Myocyte (in vitro differentiated cells): ENCODE measurements around the gene MAGEL2. TPM values are rescaled to one million over a fixed set of nuclear protein-coding genes. Genes with fewer than 3 reads are reported as not detected.
A peak's percentile ranks its signal among the peaks of the same experiment; 100 is the strongest.

Source experiments
- DNase-seq: peaks from one replicate; pipeline ENCODE4 v3.0.0-alpha.2; 2012; ENCODE audit warnings: low read depth
- polyA plus RNA-seq: library from polyadenylated mRNA; unstranded; fragments of >200 nt; gene quantifications from one replicate; pipeline ENCODE4 v1.2.1, GENCODE V29; 2012; ENCODE audit warnings: missing spikeins
- total RNA-seq: library from RNA; depleted of rRNA; stranded (reverse); fragments of >200 nt; gene quantifications from 2 replicates; pipeline ENCODE4 v1.2.3, GENCODE V29; 2014

MAGEL2 gene
- total RNA-seq = 0.16 and 0.31 TPM in 2 replicates
- 0.55 TPM for polyA plus RNA-seq

- DNase-seq = peak; percentile 46
These were observed at the start of gene MAGEL2 for GRCh38 chr15:23647421-23648370. Gene MAGEL2, minus strand, starts transcription at chr15:23647867. Its CDS starts 125 bp downstream, at chr15:23647742.

DNA sequence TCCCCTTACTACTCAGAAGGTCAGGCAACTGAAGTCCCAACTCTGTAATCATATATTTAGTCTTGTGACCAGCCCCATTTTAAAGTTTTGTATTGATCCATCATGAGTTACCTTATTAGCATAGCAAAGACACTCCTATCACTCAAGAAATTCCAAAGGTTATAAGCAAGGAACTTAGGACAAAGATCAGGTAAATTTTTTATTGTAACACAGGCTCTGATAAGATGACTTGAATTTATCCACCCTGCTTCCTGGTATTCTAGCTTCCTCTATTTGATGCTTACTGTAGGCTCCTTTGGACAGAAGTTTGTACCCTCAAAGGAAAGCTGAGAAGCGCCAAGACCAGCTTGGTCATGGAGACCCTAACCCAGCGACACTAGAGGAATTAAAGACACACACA lies 47.6 kb upstream of the MAGEL2 start:
- no peak for DNase-seq

DNA sequence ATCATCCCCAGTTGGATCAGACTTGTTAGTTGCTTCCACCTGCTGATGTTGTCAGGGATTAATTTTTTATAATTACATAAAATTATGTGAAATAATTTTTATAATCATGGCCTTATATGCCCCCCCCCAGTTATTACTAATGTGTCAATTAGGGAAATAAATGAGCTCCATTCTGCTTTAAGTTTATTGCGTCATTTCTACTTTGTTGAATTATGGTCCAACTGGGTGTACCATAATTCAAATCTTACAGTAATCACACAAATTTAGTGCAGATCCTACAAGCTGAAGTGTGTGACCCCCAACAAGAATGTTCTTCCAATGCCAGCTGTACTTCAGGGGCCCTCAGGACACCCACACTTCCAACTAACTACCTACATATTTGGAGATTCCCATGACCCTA lies 46.9 kb upstream of the MAGEL2 start:
- DNase-seq = no peak

DNA sequence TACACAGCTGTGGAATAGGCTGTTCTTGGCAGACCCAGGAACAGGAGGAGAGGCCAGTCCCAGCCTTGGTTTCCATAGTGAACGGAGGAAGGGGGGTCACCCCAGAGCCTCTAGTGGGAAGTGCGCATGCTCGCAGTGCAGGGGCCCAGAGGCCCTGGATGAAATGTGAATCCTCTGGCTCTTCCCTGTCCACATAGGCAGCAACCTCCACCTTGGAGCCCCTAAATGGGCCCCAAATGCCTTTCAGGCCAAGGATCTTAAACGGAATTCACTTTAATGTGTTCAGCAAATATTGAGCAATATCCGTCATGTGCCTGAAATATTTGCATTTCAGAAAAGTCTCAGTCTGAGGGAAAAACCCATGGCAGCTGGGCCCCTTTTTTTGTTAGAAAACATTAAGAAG lies 42.8 kb upstream of the MAGEL2 start:
- no peak for DNase-seq

GRCh38 chr15:23690015-23690414 lies 42.3 kb upstream of the MAGEL2 start:
- no peak for DNase-seq

DNA sequence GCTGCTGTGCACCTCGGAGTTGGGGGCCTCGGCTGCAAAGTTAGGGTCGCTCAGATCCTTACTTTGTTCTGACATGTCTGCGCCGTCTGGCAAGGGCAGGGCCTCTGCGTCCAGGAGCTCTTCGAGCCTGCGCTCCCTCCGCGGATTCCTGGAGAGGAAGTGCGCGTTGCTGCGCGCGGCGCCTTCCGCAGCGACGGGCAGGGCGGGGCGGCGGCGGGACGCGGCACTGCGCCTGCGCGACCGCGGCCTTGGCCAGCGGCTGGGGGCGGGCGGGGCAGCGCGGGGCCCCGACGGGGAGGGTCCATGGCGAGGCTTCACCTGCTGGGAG lies 39.4 kb upstream of the MAGEL2 start, which contains the start of gene NDN:
TSS of gene NDN (minus strand) at position 163 of the 328 bp plus-strand sequence. CDS start at position 75, 88 bp downstream.
- DNase-seq = peak; percentile 6

GRCh38 chr15:23686466-23687142 lies 38.9 kb upstream of the MAGEL2 start:
- no peak for DNase-seq

DNA sequence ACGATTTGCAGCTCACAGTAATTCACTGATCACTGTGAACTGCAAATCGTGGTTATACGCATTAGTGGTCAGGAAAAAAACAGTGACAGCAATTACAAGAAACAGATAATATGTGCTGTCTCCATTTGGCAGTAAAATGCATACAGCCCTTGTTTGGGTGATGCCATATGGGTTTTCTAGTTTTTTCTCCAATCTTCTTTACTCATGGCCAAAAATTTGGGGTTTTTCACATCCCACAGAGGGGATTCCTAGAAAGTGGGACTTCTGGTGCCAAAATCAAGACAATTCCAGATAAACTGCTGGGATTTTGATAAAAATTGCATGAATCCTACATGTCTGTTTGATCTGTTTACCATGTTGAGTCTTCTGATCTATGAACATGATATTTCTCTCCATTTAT lies 23.8 kb upstream of the MAGEL2 start:
- DNase-seq = no peak

DNA sequence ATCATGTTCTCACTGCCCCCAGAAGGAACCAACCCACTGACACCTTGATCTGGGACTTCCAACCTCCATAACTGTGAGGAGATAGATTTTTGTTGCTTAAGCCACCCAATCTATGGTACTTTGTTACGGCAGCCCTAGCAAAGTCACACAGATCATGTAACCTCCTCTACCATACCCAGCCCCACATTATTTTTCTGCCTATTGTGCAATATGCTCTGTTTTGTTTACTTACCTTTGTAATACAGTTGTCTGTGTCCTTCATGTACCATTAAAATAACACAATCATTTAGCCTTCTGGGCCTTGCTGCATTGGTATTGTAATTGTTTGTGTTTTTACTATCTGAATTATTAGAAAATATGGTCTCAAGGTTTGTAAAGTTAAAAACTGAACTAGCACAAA lies 23.3 kb upstream of the MAGEL2 start:
- no peak for DNase-seq

DNA sequence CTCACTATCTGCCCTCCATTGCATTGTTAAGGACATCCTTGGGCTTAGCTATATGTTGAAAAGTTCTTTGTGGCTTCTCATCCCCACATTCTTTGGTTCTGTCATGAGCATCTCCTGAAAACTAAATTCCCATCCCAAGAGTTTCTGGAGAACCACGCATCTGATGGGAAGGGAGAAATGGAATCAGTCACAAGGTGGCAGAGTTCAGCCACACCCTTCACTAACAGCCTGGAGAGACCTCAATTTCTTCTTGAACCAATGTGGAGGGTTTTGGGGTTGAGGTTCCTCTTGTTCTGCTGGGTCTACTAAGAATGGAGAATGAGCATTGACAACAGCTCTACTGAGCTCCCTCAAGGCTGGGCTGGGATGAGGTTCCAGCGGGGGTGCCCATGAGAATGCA lies 15.6 kb upstream of the MAGEL2 start:
- no peak for DNase-seq

DNA sequence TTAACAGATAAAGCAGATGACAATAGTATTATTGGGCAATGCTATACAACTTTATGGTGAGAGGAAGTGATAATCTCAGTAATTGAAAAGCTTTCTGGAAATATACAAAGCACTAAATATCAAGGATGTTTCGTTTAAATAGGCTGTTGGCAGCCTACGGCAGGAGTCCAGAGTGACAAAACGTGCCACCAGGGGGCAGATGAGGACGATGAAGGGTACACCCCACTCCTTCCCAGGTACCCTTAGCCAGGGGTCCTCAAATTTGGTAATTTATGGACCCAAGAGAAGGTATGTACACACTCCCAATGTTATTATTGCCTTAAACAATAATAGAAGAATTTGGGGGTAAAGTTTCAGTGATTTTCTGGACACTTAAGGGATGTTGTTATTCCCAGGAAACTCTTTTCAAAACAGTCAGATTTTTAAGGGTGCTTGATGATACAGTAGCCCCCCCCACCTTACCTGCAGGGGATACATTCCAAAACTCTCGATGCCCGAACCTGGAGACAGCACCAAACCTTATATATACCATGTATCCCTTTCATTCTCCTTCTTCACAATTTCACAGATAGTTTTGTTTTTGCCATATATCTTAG lies 1.4 kb upstream of the MAGEL2 start:
- DNase-seq = peak; percentile 16

- DNase-seq = no peak
These were observed 719 bp downstream of the MAGEL2 start for GRCh38 chr15:23647001-23647295.

GRCh38 chr15:23646165-23647000 lies 1.3 kb downstream of the MAGEL2 start:
- DNase-seq = no peak

DNA sequence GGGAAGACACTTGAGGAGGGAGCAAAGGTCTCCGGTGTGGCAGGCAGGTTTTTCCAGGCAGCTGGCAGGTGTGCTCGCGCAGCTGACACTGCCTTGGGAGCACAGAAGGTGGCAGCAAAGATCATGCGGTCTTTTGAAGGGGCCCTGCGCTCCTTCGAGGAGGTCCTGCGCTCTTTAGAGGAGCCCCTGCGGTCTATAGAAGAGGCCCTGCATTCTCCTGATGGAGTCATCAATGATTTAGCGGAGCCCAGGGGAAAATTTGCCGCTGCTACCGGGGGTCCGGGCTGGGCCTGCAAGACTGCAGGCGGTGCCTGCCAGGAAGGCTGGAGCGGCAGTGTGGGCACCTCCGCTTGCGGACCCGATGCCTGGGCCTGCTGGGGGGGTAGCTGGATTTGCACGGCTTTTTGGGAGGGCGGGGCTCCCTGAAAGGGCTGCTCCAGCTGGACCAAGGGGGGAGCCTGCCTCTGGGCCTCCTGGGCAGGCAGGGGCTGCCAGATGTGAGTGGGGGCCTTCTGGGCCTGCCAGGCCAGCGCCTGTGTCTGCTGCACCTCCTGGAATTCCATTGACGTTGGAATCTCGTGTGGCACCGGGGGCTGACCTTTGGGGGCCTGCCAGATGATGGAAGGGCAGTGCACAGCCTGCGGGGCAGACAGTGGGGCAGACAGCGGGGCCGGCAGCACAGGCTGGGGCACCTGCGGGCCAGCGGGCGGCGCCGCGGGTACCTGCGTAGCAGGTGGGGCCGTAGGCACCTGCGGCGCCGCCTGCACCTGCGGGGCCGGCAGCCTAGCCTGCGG lies 2.1 kb downstream of the MAGEL2 start:
- no peak for DNase-seq

- DNase-seq = no peak
These were observed 2.8 kb downstream of the MAGEL2 start for GRCh38 chr15:23644829-23645228.

- DNase-seq = peak; percentile 72
These were observed 5.1 kb downstream of the MAGEL2 start for GRCh38 chr15:23642413-23643044.

DNA sequence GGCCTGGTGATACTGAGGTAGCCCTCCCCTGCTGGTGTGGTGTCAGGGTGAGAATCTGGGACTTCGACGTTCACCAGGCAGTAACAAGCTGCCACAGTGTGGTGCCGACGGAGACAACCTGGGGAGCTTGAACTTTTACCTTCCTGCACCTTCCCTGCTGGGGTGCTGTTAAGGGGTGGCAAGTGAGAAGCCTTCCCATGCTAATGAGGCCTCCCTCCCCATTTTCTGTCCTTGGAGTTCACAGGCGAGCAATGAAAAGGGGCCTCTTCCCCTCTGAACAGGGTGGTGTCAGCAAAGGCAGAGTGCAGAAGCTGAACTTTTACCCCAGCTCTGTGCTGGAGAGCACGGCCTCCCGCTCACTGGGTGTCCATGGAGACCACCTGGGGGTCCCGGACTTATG lies 13.5 kb downstream of the MAGEL2 start:
- DNase-seq = no peak

DNA sequence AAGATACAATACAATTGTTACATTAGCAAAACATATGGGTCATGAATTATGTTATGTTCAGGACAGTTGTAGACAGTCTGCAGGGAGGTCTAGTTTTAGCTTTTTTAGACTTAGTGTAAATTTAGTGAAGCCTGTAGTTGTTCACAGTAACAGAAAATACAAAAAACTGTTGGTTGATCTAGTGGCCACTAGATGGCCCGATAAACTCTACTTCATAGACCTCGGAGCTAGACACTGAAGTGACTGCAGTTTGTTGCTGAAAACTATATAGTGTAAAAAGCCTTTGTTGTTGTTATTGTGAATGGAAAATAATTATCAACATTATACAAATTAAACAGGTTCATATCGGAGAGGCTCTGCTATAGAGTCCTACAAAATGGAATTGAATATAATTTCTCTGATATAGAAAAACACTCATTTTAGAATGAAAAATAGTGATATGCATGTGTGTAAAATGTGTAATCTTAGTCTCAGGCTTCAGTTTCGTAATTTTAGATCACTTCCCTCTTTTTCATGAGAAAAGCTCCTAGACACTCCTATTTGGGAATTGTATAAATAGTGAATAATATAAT lies 18.3 kb downstream of the MAGEL2 start:
- DNase-seq = no peak

- no peak for DNase-seq
These were observed 18.9 kb downstream of the MAGEL2 start for GRCh38 chr15:23628612-23629233.
